Ectodermal cell (in vitro differentiated cells): ENCODE measurements around the gene THEMIS.
"Not testable (repeated sequence)": the region's sequence is repeated elsewhere in the genome, so short reads cannot be mapped to it uniquely, and the experiment has no call there.

Source experiments
- H3K27ac ChIP-seq: 2 replicates; pipeline ENCODE4 v1.7.0; 2013; ENCODE audit warnings: mild to moderate bottlenecking, low read depth, low read length; ENCODE audit not compliant: insufficient read depth, poor library complexity, severe bottlenecking
- H3K27me3 ChIP-seq: 2 replicates; pipeline ENCODE4 v1.7.0; 2013; ENCODE audit warnings: mild to moderate bottlenecking, low read length; ENCODE audit not compliant: insufficient read depth, control insufficient read depth, poor library complexity, severe bottlenecking
- H3K36me3 ChIP-seq: one replicate; pipeline ENCODE4 v1.7.0; 2013; ENCODE audit warnings: low read length; ENCODE audit not compliant: control insufficient read depth, insufficient read depth
- H3K4me1 ChIP-seq: one replicate; pipeline ENCODE4 v1.7.0; 2013; ENCODE audit warnings: low read length; ENCODE audit not compliant: control insufficient read depth, insufficient read depth
- H3K4me3 ChIP-seq: 2 replicates; pipeline ENCODE4 v1.7.0; 2013; ENCODE audit warnings: low read depth, low read length, control low read depth; ENCODE audit not compliant: insufficient read depth
- H3K9me3 ChIP-seq: 2 replicates; pipeline ENCODE4 v1.7.0; 2013; ENCODE audit warnings: mild to moderate bottlenecking, low read length, moderate library complexity; ENCODE audit not compliant: control insufficient read depth
- WGBS, 2 experiments: methylation state at CpG; one replicate each; pipeline ENCODE4 v1.1.7; 2013; ENCODE audit warnings: missing lambda C conversion rate in 2 of 2; 5-methylcytosine and 5-hydroxymethylcytosine counted together

Gene THEMIS

GRCh38 chr6:127886603-127887002, 14.3 kb downstream of the THEMIS start:
- 91 to 97% methylated on average over 2 to 3 of the region's 3 CpGs for WGBS, 2 experiments
- Histone ChIP-seq H3K4me3 (no peak overlapping the region), H3K9me3 (no peaks in the 10 kb centered on the region), H3K27ac (no peak overlapping the region), H3K4me1 (no peaks in the 10 kb centered on the region), H3K27me3 (no peaks in the 10 kb centered on the region), H3K36me3 (no peaks in the 10 kb centered on the region)

- no peaks in the 10 kb centered on the region for H3K27me3 ChIP-seq
- H3K36me3 ChIP-seq, result no peaks in the 10 kb centered on the region
- no peaks in the 10 kb centered on the region for H3K4me1 ChIP-seq
- no peak overlapping the region for H3K27ac ChIP-seq
- no peak overlapping the region for H3K4me3 ChIP-seq
- no peaks in the 10 kb centered on the region for H3K9me3 ChIP-seq
These were observed 16.7 kb downstream of the THEMIS start for GRCh38 chr6:127884134-127884533.

GRCh38 chr6:127881949-127882348, 18.9 kb downstream of the THEMIS start:
- not testable (repeated sequence) for H3K9me3 ChIP-seq, H3K36me3 ChIP-seq, H3K4me3 ChIP-seq, H3K4me1 ChIP-seq, H3K27ac ChIP-seq, H3K27me3 ChIP-seq

GRCh38 chr6:127880429-127880828, 20.4 kb downstream of the THEMIS start:
- Histone ChIP-seq H3K36me3 (no peaks in the 10 kb centered on the region), H3K4me1 (no peaks in the 10 kb centered on the region), H3K27me3 (no peaks in the 10 kb centered on the region), H3K27ac (no peak overlapping the region), H3K4me3 (no peak overlapping the region), H3K9me3 (no peaks in the 10 kb centered on the region)

- Histone ChIP-seq H3K9me3 (no peaks in the 10 kb centered on the region), H3K27ac (no peak overlapping the region), H3K4me3 (no peak overlapping the region), H3K36me3 (no peaks in the 10 kb centered on the region), H3K27me3 (no peaks in the 10 kb centered on the region), H3K4me1 (no peaks in the 10 kb centered on the region)
- WGBS, 2 experiments, result 24 to 31% methylated on average over 12 of the region's 12 CpGs
These were observed 21.2 kb downstream of the THEMIS start for GRCh38 chr6:127879685-127880084.

- Histone ChIP-seq H3K9me3 (no peaks in the 10 kb centered on the region), H3K27me3 (no peaks in the 10 kb centered on the region), H3K4me1 (no peaks in the 10 kb centered on the region), H3K36me3 (no peaks in the 10 kb centered on the region), H3K4me3 (no peak overlapping the region), H3K27ac (no peak overlapping the region)
- WGBS, 2 experiments, result 86 to 97% methylated on average over 2 of the region's 2 CpGs
These were observed 22.7 kb downstream of the THEMIS start for GRCh38 chr6:127878115-127878514.

GRCh38 chr6:127877231-127877630, 23.6 kb downstream of the THEMIS start:
- H3K9me3 ChIP-seq, result no peaks in the 10 kb centered on the region
- H3K4me1 ChIP-seq, result no peaks in the 10 kb centered on the region
- no peaks in the 10 kb centered on the region for H3K36me3 ChIP-seq
- no peaks in the 10 kb centered on the region for H3K27me3 ChIP-seq
- 94 to 100% methylated on average over 1 to 2 of the region's 3 CpGs for WGBS, 2 experiments
- H3K4me3 ChIP-seq, result no peak overlapping the region
- no peak overlapping the region for H3K27ac ChIP-seq

GRCh38 chr6:127869772-127870404, 31.0 kb downstream of the THEMIS start:
- no peaks in the 10 kb centered on the region for H3K27me3 ChIP-seq
- H3K9me3 ChIP-seq, result no peaks in the 10 kb centered on the region
- no peaks in the 10 kb centered on the region for H3K36me3 ChIP-seq
- H3K4me1 ChIP-seq, result no peaks in the 10 kb centered on the region
- 60 to 74% methylated on average over 4 of the region's 4 CpGs for WGBS, 2 experiments
- H3K4me3 ChIP-seq, result no peak overlapping the region
- no peak overlapping the region for H3K27ac ChIP-seq

GRCh38 chr6:127869183-127869582, 31.7 kb downstream of the THEMIS start:
- 92 to 96% methylated on average over 5 of the region's 5 CpGs for WGBS, 2 experiments

GRCh38 chr6:127868338-127868737, 32.5 kb downstream of the THEMIS start:
- H3K27me3 ChIP-seq, result no peaks in the 10 kb centered on the region
- H3K36me3 ChIP-seq, result no peaks in the 10 kb centered on the region
- no peak overlapping the region for H3K4me3 ChIP-seq
- WGBS, 2 experiments, result 96 to 100% methylated on average over 1 of the region's 1 CpG
- H3K4me1 ChIP-seq, result no peaks in the 10 kb centered on the region
- H3K9me3 ChIP-seq, result no peaks in the 10 kb centered on the region
- no peak overlapping the region for H3K27ac ChIP-seq

More at GRCh38 chr6:127869183-127869582, 31.7 kb downstream of the THEMIS start:
- Histone ChIP-seq H3K9me3 (no peaks in the 10 kb centered on the region), H3K27ac (no peak overlapping the region), H3K36me3 (no peaks in the 10 kb centered on the region), H3K27me3 (no peaks in the 10 kb centered on the region), H3K4me1 (no peaks in the 10 kb centered on the region), H3K4me3 (no peak overlapping the region)

GRCh38 chr6:127866766-127867165, 34.1 kb downstream of the THEMIS start:
- H3K4me1 ChIP-seq, result no peaks in the 10 kb centered on the region
- no peaks in the 10 kb centered on the region for H3K27me3 ChIP-seq
- H3K36me3 ChIP-seq, result no peaks in the 10 kb centered on the region
- no peak overlapping the region for H3K27ac ChIP-seq
- H3K9me3 ChIP-seq, result no peaks in the 10 kb centered on the region
- H3K4me3 ChIP-seq, result no peak overlapping the region
